Suppressor macrophage treated with lipopolysaccharide for 4 hours (primary cell): ENCODE measurements around the gene IDUA.
"Not testable (repeated sequence)": the region's sequence is repeated elsewhere in the genome, so short reads cannot be mapped to it uniquely, and the experiment has no call there.

Source experiments
- DNase-seq: peaks from one replicate; pipeline ENCODE4 v3.0.0-alpha.2; 2020

The IDUA gene

GRCh38 chr4:986879-987623 is at the start of gene IDUA:
Gene IDUA, plus strand, starts transcription at chr4:987044. Its CDS starts 41 bp downstream, at chr4:987085.
- peak; percentile 77 for DNase-seq

- not testable (repeated sequence) for DNase-seq
These were observed 47.3 kb upstream of the IDUA start for GRCh38 chr4:939508-939907.

GRCh38 chr4:945274-946102 is 41.4 kb upstream of the IDUA start:
- DNase-seq = no peak

GRCh38 chr4:946103-946450 is 40.8 kb upstream of the IDUA start:
- no peak for DNase-seq

- no peak for DNase-seq
These were observed 40.0 kb upstream of the IDUA start for GRCh38 chr4:946517-947471.

GRCh38 chr4:947491-947971 is 39.3 kb upstream of the IDUA start:
- DNase-seq = no peak

- DNase-seq = no peak
These were observed 38.5 kb upstream of the IDUA start for GRCh38 chr4:948101-948935.

- DNase-seq = no peak
These were observed 37.9 kb upstream of the IDUA start for GRCh38 chr4:948936-949300.

- DNase-seq = no peak
These were observed 37.2 kb upstream of the IDUA start for GRCh38 chr4:949656-950055.

GRCh38 chr4:950136-951020 is 36.5 kb upstream of the IDUA start:
- DNase-seq = no peak

GRCh38 chr4:951186-951585 is 35.7 kb upstream of the IDUA start:
- DNase-seq = no peak

- DNase-seq = no peak
These were observed 35.0 kb upstream of the IDUA start for GRCh38 chr4:951594-952468.

GRCh38 chr4:952881-953573 is 33.8 kb upstream of the IDUA start:
- DNase-seq = no peak

- DNase-seq = no peak
These were observed 33.3 kb upstream of the IDUA start for GRCh38 chr4:953574-953915.

GRCh38 chr4:954211-955020 is 32.4 kb upstream of the IDUA start:
- DNase-seq = no peak

GRCh38 chr4:955161-955921 is 31.5 kb upstream of the IDUA start:
- no peak for DNase-seq

- no peak for DNase-seq
These were observed 30.9 kb upstream of the IDUA start for GRCh38 chr4:955931-956381.
